ENCODE measurements around the gene CBR3.

The CBR3 gene

DNA sequence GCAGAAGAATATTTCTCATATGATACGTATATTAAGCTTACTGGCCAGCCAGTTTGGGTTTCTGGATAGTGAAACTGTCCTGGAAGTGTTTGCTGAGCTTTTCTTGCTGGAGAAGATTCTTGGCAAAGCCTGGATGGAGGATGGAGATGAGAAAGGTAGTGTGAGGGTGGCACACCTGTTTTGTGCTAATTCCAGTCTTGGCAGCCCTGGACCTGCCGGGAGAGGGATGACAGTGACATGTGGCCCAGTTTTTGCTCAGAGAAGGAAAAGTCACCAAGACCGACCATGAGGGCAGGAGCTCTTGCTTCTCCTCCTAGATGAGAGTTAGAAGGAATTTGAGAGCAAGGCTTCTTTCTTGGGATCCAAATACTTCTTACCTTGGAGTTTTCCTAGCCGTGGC is 55.9 kb downstream of the CBR3 start:
- no peak overlapping the region for H3K4me3 ChIP-seq
- TF ChIP-seq EZH2 (IDR thresholded peaks at IDR 0.05) (no peak), POLR2AphosphoS5 (IDR thresholded peaks at IDR 0.05; ENCODE audit: borderline replicate concordance, low read depth, low read length) (no peak), FOXP2 (optimal IDR thresholded peaks at IDR 0.05; ENCODE audit: control extremely low read depth, extremely low read length, insufficient read depth) (no peak)
- H3K9me3 ChIP-seq (ENCODE audit: low read depth, low read length) = no peaks in the 10 kb centered on the region
- H3K27ac ChIP-seq = no peak overlapping the region
- H3K36me3 ChIP-seq (ENCODE audit: insufficient read depth, low read length) = no peaks in the 10 kb centered on the region
- H3K9ac ChIP-seq (ENCODE audit: insufficient read length) = no peak overlapping the region
- no peak for DNase-seq (ENCODE audit: low read depth, low spot score)

DNA sequence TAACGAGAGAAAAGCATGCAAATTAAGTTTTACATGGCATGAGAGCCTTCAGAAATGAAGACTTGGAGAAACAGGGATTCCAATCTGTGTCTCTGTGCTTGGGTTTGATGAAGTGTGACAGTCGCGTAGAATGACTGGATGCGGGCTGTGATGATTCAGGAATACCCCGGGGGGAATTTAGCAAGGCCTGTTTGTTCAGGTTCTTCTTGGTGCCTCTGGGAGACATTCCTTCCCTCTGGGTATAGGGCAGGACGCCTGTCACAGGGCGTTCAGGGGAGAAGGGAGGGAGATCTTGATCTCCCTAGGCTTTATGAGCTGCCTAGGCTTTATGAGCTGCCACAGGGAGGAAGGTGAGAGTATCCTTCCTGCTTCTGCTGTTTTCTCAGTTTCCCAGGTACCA is 58.3 kb downstream of the CBR3 start:
- no peak for DNase-seq (ENCODE audit: low read depth, low spot score)
- no peaks in the 10 kb centered on the region for H3K9me3 ChIP-seq (ENCODE audit: low read depth, low read length)
- no peak for TF ChIP-seq FOXP2 (optimal IDR thresholded peaks at IDR 0.05; ENCODE audit: control extremely low read depth, extremely low read length, insufficient read depth)
- TF ChIP-seq POLR2AphosphoS5 (IDR thresholded peaks at IDR 0.05; ENCODE audit: borderline replicate concordance, low read depth, low read length) = no peak
- no peak for TF ChIP-seq EZH2 (IDR thresholded peaks at IDR 0.05)
- no peak overlapping the region for H3K9ac ChIP-seq (ENCODE audit: insufficient read length)
- H3K36me3 ChIP-seq (ENCODE audit: insufficient read depth, low read length) = no peaks in the 10 kb centered on the region
- no peak overlapping the region for H3K4me3 ChIP-seq
- no peak overlapping the region for H3K27ac ChIP-seq

DNA sequence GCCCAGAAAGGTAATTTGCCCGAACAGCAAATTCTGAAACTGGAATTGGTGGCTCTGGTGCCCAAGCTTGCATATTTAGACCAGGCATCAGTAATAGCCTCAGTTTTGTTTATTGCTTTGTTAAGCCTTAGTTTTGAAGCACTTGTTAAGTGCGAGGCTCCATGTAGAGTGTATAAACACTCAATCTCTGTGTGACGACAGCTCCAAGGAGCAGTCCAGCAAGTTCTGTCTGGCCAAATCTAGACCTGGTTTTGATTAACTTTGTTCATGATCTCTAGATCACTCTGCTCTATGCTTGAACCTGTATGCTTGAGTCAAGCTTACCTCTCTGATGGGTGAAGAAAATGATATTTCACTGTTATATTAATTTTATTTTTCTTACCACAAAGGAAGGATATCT is 59.1 kb downstream of the CBR3 start:
- no peak overlapping the region for H3K9ac ChIP-seq (ENCODE audit: insufficient read length)
- H3K36me3 ChIP-seq (ENCODE audit: insufficient read depth, low read length) = no peaks in the 10 kb centered on the region
- no peak overlapping the region for H3K27ac ChIP-seq
- H3K9me3 ChIP-seq (ENCODE audit: low read depth, low read length) = no peaks in the 10 kb centered on the region
- no peak overlapping the region for H3K4me3 ChIP-seq
- TF ChIP-seq EZH2 (IDR thresholded peaks at IDR 0.05) = no peak
- no peak for TF ChIP-seq FOXP2 (optimal IDR thresholded peaks at IDR 0.05; ENCODE audit: control extremely low read depth, extremely low read length, insufficient read depth)
- no peak for TF ChIP-seq POLR2AphosphoS5 (IDR thresholded peaks at IDR 0.05; ENCODE audit: borderline replicate concordance, low read depth, low read length)
- DNase-seq (ENCODE audit: low read depth, low spot score) = no peak

DNA sequence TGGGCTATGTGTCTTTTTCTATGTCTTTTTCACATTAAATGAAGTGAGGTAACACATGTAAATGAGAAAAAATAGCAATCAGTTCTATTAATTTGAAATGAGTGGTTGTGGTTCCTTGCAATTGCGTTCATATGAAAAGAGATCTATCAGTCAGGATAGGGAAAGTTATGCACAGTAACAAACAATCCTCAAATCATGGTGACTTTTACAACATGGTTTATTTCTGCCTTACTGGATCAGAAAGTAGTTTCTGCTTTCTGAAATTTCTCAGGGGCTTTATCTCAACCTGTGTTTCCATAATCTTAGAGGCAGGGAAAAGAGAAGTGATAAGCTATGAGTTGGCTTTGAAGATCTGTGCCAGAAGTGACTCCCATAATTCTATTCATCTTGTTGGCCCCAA is 60.7 kb downstream of the CBR3 start:
- Histone ChIP-seq H3K9me3 (ENCODE audit: low read depth, low read length) (no peaks in the 10 kb centered on the region), H3K4me3 (no peak overlapping the region), H3K27ac (no peak overlapping the region), H3K36me3 (ENCODE audit: insufficient read depth, low read length) (no peaks in the 10 kb centered on the region), H3K9ac (ENCODE audit: insufficient read length) (no peak overlapping the region)
- no peak for TF ChIP-seq EZH2 (IDR thresholded peaks at IDR 0.05)
- TF ChIP-seq POLR2AphosphoS5 (IDR thresholded peaks at IDR 0.05; ENCODE audit: borderline replicate concordance, low read depth, low read length) = no peak
- no peak for TF ChIP-seq FOXP2 (optimal IDR thresholded peaks at IDR 0.05; ENCODE audit: control extremely low read depth, extremely low read length, insufficient read depth)
- DNase-seq (ENCODE audit: low read depth, low spot score) = no peak
